Measurements from ENCODE around the gene PCNX4.

GRCh38 chr14:60214415-60215126 lies 122.8 kb downstream of the PCNX4 start:
- no peak for TF ChIP-seq GATA2 (IDR thresholded peaks at IDR 0.05; ENCODE audit: low read depth, low read length)
- TF ChIP-seq GATA3 (IDR thresholded peaks at IDR 0.05; ENCODE audit: low read depth, low read length) = no peak

Data from SH-SY5Y (cell line).